GM12892 (cell line): ENCODE data around the gene SLAMF1.
A peak's percentile ranks its signal among the peaks of the same experiment; 100 is the strongest.

Experiments
- POLR2A ChIP-seq: IDR thresholded peaks from 2 replicates; pipeline ENCODE4 v1.6.1; 2011; ENCODE audit warnings: low read depth, low read length, control low read depth
- POLR2AphosphoS5 ChIP-seq: IDR thresholded peaks from 2 replicates; pipeline ENCODE4 v1.6.1; 2011; ENCODE audit warnings: low read depth, low read length, control low read depth

GRCh38 chr1:160579216-160579701 lies 67.6 kb downstream of the SLAMF1 start, which contains the start of gene CD84:
- 0 out of 2 replicates have a peak, but pooled peaks have one; percentile 46 for TF ChIP-seq POLR2A
- TF ChIP-seq POLR2AphosphoS5 = 0 out of 2 replicates have a peak, but pooled peaks have one; percentile 33
